ENCODE measurements around the gene ERI3. TPM values are rescaled to one million over a fixed set of nuclear protein-coding genes. Genes with fewer than 3 reads are reported as not detected.

The ERI3 gene
- total RNA-seq, 1 experiment from 2014 or later, result 93.3 TPM

- DNase-seq (ENCODE audit: low read depth), result no peak
Measured at GRCh38 chr1:44351289-44351688, 3.8 kb downstream of the ERI3 start.

- DNase-seq (ENCODE audit: low read depth), result no peak
Measured at GRCh38 chr1:44348061-44348485, 7.0 kb downstream of the ERI3 start.

GRCh38 chr1:44347280-44347679 is 7.8 kb downstream of the ERI3 start:
- no peak for DNase-seq (ENCODE audit: low read depth)

DNA sequence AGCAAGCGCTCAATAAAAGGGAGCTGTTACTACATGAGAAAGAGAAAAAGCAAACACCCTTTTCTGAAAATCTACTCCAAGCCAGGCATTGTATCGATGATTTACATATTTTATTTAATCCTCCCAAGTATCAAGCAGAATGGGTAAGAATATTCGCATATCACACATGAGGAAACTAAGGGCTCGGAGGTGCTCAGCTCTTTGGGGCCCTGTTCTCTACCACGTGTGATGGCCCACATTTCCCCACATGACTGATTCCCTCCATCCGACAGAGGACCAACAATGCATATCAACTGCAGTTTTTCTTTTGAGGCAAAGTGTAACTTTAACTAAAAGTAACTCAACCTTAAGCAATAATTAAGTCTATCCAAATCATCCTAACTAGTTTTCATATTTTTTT is 8.2 kb downstream of the ERI3 start:
- DNase-seq (ENCODE audit: low read depth), result no peak

DNA sequence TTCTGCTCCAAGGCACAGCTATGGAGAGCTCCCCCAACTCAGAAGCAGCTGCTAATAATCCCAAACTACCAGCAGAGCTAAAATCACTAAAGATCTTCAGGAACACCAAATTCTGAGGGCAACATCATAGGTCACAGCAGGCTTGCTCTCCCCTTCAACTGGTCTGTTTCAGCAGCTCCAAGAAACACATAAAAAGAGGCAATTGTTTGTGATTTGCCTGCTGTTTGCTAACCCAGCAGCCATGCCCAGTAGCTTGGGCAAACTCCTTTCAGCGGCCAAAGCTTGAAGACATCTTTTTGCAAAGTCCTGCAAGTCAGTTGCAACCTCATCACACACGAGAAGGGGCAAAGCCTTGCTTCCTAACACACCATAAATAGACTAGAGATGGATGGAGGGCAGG is 8.9 kb downstream of the ERI3 start:
- no peak for DNase-seq (ENCODE audit: low read depth)

GRCh38 chr1:44345187-44345775 is 9.8 kb downstream of the ERI3 start:
- DNase-seq (ENCODE audit: low read depth), result no peak

- DNase-seq (ENCODE audit: low read depth), result no peak
Measured at GRCh38 chr1:44339731-44340130, 15.3 kb downstream of the ERI3 start.

DNA sequence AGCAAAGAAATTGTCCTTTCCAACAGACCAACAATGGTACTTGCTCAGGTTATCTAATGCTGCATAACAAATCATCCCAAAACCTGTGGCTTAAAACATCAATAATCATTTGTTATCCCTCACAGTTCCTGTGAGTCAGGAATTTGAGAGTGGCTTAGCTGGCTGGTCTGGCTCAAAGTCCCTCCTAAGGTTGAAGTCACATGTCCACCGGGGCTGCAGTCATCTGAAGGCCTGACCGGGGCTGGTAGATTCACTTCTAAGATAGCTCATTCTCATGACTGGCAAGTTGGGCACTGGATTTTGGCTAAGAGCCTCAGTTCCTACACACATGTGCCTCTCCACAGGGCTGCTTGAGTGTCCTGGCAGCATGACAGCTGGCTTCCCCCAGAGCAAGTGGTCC is 16.9 kb downstream of the ERI3 start:
- DNase-seq (ENCODE audit: low read depth), result no peak

- no peak for DNase-seq (ENCODE audit: low read depth)
Measured at GRCh38 chr1:44336668-44337067, 18.4 kb downstream of the ERI3 start.

DNA sequence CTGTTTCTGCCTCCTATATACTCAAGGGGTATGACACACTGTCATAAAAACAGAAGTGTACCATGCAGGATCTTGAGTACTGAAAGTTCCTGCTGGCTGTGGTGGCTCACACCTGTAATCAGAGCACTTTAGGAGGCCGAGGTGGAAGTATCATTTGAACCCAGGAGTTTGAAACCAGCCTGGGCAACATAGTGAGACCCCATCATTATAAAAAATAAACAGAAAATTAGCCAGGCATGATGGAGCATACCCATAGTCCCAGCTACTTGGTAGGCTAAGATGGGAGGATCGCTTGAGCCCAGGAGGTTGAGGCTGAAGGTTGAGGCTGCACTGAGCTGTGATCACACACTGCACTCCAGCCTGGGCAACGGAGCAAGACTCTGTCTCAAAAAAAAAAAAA is 20.1 kb downstream of the ERI3 start:
- no peak for DNase-seq (ENCODE audit: low read depth)

- no peak for DNase-seq (ENCODE audit: low read depth)
Measured at GRCh38 chr1:44333376-44333775, 21.7 kb downstream of the ERI3 start.

- no peak for DNase-seq (ENCODE audit: low read depth)
Measured at GRCh38 chr1:44332505-44332904, 22.6 kb downstream of the ERI3 start.

- DNase-seq (ENCODE audit: low read depth), result no peak
Measured at GRCh38 chr1:44330935-44331334, 24.1 kb downstream of the ERI3 start.

DNA sequence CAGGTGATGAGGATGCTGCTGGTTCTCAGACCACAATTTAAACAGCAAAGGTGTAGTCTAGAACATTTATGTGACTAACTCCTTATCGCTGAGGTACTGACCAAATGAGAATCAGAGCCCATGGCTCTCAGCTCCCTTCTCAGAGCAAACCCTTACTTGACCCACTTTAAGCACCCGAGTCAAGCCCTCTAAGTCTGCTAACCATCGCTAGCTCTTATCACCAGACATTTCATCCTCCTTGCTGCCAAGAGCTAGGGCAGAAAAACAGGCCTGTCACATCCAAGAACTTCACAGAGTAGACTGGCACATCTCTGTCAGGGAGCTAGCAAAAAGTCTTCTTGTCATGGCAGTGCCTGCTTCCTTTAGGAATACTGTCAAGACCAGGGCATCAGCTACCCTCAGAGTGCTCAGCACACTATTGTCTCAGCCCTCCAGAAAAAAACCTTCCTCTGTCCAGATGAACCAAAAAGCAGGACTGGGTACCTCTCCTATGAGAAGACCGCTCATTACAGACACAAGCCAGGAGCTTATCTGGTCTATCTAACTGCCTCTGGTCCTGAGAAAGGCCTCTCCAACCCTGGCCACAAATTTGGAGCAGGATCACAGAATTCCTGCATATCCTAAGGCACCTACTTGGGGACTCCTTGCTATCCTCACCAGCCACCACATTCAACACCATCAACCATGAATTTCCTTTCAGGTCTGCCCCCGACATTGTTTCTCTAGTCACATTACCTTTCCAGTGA is 26.2 kb downstream of the ERI3 start:
- peak; percentile 11 for DNase-seq (ENCODE audit: low read depth)

DNA sequence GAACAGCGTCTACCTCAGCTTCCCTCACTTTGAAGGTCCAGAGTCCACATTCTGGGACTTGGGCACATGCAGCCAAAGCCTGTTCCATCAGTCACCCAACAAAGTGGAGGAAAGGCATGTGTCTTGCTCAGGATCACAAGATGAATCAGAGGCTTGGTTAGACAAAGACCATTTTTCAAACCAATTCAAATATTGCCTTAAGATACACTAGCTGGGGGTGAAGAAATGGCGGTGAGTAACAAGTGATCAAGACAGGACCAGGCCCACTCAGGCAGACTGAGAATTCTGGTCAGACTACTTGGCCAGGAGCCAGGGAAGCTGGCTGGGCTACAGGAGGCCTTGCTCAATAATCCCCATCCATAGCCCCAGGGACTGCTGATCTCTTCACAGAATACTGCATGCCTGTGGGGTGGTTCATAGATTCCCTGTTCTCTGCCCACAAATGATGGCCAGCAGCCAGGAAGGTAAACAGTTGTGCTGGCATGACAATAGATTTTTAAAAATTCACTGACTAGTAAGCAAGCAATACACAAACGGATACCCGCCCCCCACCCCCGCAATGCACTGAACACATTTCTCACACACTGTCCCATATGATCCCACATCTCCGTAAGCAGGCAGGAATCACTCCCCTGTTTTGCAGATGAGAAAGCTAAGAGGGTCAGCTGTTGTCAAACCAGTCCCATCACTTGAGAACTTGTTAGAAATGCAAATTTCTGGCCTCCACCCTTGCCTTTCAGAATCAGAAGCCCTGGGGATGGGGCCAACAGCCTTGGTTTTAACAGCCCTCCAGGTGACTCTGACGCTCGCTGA is 27.2 kb downstream of the ERI3 start:
- peak; percentile 100 for DNase-seq (ENCODE audit: low read depth)

GRCh38 chr1:44326821-44327465 is 28.1 kb downstream of the ERI3 start:
- DNase-seq (ENCODE audit: low read depth), result no peak

DNA sequence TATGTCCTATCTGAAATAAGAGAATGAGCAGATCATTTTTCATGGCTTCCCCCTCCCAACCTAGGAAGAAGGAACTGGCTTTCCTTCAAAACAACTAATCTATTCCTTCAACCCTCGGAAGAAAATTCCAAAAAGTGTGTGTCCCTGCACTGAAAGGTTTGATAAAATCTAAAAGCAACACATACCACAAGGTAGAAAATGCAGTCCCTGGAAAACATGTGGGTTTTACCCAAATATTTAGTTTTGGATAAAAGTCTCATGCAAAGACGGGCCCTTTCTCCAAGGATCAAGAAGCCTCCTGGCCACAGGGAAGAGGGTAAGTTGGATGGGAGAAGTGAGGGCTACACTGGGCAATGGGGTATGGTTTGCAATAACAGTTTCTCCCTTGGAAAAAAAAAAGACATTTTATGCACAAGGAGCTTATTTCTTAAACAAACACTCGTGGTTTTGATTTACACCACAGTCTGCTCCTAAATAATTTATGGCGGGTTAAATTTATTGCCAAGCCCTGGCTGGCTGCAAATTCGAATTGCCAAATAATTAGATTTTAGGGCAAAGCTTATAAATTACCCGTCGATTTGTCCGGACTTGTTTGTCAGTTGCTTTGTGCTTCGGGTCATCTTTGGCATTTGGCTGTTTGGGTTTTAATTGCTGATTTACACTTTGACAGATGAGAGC is 28.9 kb downstream of the ERI3 start:
- no peak for DNase-seq (ENCODE audit: low read depth)

DNA sequence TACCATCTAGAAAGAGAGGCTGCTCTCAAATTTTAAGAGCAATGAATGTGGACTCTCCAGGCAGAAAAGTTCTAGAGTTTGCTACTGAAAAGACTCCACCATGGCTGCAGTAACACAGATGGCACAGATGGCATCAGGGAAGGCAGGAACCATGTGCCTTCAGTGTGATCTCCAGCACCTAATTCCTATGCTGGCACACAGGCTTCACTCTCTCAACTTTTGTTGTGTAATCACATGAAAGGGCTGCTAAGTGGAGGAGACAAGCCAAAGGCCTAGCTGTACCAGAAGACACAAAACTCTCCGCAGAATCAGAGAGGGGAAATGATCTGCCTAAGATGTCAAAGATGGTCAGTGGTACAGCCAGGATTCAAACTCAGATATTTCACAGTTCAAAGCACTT is 31.1 kb downstream of the ERI3 start:
- DNase-seq (ENCODE audit: low read depth), result no peak

GRCh38 chr1:44322367-44322766 is 32.7 kb downstream of the ERI3 start:
- DNase-seq (ENCODE audit: low read depth), result no peak

- DNase-seq (ENCODE audit: low read depth), result no peak
Measured at GRCh38 chr1:44321466-44321865, 33.6 kb downstream of the ERI3 start.
